HG03064 (cell line): ENCODE results near the gene ZNF649.
A peak's percentile ranks its signal among the peaks of the same experiment; 100 is the strongest.
"Not testable (repeated sequence)": the region's sequence is repeated elsewhere in the genome, so short reads cannot be mapped to it uniquely, and the experiment has no call there.

ENCODE experiments used
- ATAC-seq: cut with Tn5 transposase; IDR thresholded peaks from one replicate; pipeline ENCODE4 v1.9.1; 2021; ENCODE audit warnings: low read depth; ENCODE audit not compliant: unreplicated experiment

ZNF649 gene

GRCh38 chr19:51904331-51905165 is at the start of gene ZNF649:
Gene ZNF649, minus strand, starts transcription at chr19:51905017. Its CDS starts 4,910 bp downstream, at chr19:51900107.
- no peak for ATAC-seq

DNA sequence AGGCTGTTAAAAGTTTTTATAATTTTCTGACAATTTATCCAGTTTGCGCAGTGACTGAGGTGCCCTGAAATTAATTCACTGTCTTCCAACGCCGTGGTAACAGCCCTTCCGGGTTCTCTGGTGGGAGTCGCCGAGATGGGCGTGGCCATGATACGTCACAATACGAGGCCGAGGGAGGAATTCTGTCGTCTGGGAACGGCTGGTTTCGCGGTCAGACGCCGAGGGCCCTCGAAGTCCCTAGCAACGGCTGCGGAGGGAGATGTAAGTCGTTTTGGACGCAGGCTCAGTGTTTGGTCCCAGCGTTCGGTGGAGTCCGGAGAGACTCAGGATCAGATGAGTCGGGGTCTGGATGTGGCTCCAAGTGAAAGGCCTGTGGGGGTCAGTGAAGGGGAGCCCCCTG is 44.2 kb upstream of the ZNF649 start:
- no peak for ATAC-seq

- ATAC-seq, result no peak
These were observed 41.8 kb upstream of the ZNF649 start for GRCh38 chr19:51946602-51947001.

DNA sequence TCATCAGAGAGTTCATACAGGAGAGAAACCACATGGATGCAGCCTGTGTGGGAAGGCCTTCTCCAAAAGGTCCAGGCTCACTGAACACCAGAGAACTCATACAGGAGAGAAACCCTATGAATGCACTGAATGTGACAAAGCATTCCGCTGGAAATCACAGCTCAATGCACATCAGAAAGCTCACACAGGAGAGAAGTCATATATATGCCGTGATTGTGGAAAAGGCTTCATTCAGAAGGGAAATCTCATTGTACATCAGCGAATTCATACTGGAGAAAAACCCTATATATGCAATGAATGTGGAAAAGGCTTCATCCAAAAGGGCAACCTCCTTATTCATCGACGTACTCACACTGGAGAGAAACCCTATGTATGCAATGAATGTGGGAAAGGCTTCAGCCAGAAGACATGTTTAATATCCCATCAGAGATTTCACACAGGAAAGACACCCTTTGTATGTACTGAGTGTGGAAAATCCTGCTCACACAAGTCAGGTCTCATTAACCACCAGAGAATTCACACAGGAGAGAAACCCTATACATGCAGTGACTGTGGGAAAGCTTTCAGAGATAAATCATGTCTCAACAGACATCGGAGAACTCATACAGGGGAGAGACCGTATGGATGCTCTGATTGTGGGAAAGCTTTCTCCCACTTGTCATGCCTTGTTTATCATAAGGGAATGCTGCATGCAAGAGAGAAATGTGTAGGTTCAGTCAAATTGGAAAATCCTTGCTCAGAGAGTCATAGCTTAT is 40.2 kb upstream of the ZNF649 start:
- no peak for ATAC-seq

DNA sequence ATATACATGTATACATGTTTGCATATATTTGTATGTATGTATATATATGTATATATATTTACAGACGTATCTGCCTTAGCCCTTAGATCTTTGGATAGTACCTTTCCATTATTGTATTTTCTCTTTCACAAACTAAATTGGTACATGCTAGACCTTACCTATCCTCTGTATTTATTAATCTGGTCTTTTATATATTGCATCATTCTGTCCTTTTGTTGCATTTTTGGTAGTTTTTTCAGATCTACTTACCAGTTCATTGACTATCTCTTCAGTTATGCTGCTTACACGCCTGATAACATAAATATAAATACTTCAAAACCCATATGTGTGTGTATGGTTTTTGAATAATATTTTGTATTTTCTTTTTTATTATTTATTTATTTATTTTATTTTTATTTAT is 34.1 kb upstream of the ZNF649 start:
- ATAC-seq, result no peak

DNA sequence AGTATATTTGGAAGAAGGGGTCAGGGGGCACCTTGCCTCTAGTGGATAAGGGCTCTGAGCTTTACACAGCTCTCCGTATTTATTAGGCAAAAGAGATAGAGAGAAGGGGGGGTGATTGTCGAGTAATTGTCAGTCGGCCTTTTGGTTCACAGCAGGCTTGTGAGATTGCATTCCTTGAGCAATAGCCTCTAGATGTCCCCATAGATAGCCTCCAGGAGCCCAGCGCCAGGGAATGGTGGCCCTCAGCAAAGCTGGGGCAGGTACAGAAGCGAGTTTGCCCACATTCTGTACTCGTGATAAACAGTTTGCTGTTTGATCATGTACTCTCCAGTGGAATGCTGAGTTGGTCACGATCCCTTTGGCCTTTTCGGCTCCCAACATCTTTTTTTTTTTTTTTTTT is 27.1 kb upstream of the ZNF649 start:
- no peak for ATAC-seq

GRCh38 chr19:51927859-51928258 is 23.0 kb upstream of the ZNF649 start:
- ATAC-seq, result no peak

GRCh38 chr19:51926784-51927741 is 22.2 kb upstream of the ZNF649 start, which contains the start of gene ZNF613:
Gene ZNF613, plus strand, starts transcription at chr19:51927472. Its CDS starts 8,749 bp downstream, at chr19:51936221.
- peak; percentile 78 for ATAC-seq

- no peak for ATAC-seq
These were observed 21.6 kb upstream of the ZNF649 start for GRCh38 chr19:51926426-51926783.

DNA sequence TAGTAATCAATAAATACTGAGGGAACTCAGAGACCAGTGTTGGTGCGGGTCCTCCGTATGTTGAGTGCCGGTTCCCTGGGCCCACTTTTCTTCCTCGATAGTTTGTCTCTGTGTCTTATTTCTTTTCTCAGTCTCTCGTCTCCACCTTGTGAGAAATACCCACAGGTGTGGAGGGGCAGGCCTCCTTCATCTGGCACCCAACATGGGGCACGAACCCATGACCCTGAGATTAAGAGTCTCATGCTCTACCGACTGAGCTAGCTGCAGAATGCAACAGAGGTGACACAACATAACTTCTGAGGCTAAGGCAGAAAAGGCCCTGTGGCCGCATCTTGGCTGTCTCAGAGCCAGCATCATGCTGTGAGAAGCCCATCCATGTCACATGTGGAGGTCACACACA is 17.1 kb upstream of the ZNF649 start:
- no peak for ATAC-seq

- no peak for ATAC-seq
These were observed 14.8 kb upstream of the ZNF649 start for GRCh38 chr19:51919606-51920005.

DNA sequence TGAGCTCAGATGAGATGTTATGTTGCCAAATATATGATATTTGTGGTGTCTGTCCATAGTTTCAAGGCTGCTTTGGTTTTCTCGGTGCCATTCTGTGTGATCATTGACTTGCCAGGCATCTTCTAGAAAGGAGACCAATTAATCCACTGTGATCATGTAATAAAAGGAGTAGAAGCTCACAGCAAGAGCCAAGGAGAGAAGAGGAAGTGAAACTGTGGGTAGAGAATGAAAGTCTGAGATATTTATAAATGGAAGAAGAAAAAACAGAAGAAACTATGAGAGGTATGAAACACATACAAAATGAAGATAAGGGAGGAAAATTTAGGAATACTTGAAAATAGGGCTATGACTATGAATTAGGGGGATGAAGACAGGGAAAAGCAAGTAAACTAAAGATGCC is 11.3 kb upstream of the ZNF649 start:
- ATAC-seq, result no peak

DNA sequence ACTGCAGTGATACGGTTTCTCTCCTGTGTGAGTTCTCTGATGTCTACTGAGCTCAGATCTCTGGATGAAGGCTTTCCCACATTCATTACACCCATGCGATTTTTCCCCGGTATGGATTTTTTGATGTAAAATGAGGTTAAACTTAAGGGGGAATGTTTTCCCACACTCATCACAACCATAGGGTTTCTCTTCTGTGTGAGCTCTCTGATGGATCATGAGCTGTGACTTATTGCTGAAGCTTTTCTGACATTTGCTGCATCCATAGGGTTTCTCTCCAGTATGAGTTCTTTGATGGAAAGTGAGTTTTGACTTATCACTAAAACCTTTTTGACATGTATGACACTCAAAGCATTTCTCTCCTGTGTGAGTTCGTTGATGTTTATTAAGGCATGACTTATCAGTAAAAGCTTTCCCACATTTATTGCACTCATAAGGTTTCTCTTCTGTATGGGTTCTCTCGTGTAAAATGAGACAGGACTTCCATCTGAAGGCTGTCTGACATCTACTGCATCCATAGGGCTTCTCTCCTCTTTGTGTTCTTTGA is 10.6 kb upstream of the ZNF649 start:
- no peak for ATAC-seq

DNA sequence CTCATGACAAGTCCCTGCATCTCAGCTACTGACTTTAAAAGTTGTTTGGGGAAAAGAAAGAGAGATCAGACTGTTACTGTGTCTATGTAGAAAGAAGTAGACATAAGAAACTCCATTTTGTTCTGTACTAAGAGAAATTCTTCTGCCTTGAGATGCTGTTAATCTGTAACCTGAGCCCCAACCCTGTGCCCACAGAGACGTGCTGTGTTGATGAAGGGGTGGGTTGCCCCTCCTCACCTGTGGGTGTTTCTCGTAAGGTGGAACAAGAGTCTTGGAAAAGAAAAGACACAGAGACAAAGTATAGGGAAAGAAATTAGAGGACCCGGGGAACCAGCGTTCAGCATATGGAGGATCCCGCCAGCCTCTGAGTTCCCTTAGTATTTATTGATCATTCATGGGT is 3.2 kb upstream of the ZNF649 start:
- not testable (repeated sequence) for ATAC-seq

GRCh38 chr19:51906108-51906507 is 1.3 kb upstream of the ZNF649 start:
- not testable (repeated sequence) for ATAC-seq

- ATAC-seq, result not testable (repeated sequence)
These were observed 822 bp upstream of the ZNF649 start for GRCh38 chr19:51905639-51906038.

DNA sequence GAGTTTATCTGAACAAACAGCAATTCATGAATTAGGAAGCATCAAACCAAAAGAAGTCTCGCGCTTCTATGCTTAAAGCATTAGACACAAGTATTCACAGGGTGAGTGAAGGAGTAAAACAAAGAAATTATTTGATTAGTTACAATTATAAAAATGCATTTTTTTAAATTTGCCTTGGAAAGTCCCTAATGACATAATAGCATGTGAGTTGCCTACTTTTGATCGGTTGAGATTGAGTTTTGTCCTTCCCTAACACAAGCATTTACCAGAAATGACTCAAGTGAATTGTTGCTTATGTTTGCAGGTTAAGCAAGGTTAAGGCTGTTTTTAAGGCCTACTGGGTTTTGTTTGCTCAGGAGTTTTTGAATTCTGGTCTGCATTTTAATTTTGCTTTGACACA is 389 bp upstream of the ZNF649 start:
- no peak for ATAC-seq

GRCh38 chr19:51903192-51903591 is 1.6 kb downstream of the ZNF649 start:
- ATAC-seq, result no peak

- ATAC-seq, result no peak
These were observed 3.0 kb downstream of the ZNF649 start for GRCh38 chr19:51901860-51902259.

DNA sequence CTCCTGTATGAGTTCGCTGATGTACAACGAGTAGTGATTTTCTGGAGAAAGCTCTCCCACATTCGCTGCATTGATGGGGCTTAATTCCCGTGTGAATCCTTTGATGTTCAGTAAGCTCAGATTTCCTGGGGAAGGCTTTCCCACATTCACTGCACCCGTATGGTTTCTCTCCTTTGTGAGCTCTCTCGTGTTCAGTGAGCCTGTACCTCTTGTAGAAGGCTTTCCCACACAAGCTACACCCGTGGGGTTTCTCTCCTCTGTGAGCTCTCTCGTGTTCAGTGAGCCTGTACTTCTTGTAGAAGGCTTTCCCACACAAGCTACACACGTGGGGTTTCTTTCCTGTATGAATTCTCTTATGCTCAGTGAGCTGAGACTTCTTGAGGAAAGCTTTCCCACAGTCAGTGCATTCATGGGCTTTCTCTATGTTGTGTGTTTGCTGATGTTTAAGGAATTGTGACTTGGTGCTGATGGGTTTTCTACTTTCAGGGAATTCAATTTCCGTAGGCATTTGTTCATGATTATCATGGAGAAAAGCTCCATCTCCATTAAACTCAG is 13.5 kb downstream of the ZNF649 start:
- ATAC-seq, result no peak
